ENCODE measurements around the gene SLC6A12. TPM values are rescaled to one million over a fixed set of nuclear protein-coding genes. Genes with fewer than 3 reads are reported as not detected.

SLC6A12 gene
- total RNA-seq = 3.4 TPM
- long read RNA-seq, partial matches to known transcripts = 1 of 3 reads
- long read RNA-seq, other reads (novel, unspliced or antisense) = 2 of 3 reads

- DNase-seq (ENCODE audit: low spot score) = no peak
Observed at GRCh38 chr12:214003-214741, at the start of gene SLC6A12. TSS of gene SLC6A12 (minus strand) at chr12:214157. CDS start at chr12:209986, 4,171 bp downstream.

- no peak for DNase-seq (ENCODE audit: low spot score)
Observed at GRCh38 chr12:263574-263973, 49.6 kb upstream of the SLC6A12 start.

- DNase-seq (ENCODE audit: low spot score) = no peak
Observed at GRCh38 chr12:262817-263216, 48.9 kb upstream of the SLC6A12 start, which contains the start of gene SLC6A13. TSS of gene SLC6A13 (minus strand) at chr12:262836. CDS start at chr12:260052, 2,784 bp downstream.

GRCh38 chr12:262113-262512, 48.2 kb upstream of the SLC6A12 start:
- DNase-seq (ENCODE audit: low spot score) = no peak

GRCh38 chr12:257521-258321, 43.8 kb upstream of the SLC6A12 start:
- peak; percentile 85 for DNase-seq (ENCODE audit: low spot score)

GRCh38 chr12:256958-257357, 43.0 kb upstream of the SLC6A12 start:
- DNase-seq (ENCODE audit: low spot score) = no peak

- no peak for DNase-seq (ENCODE audit: low spot score)
Observed at GRCh38 chr12:256225-256624, 42.3 kb upstream of the SLC6A12 start.

- DNase-seq (ENCODE audit: low spot score) = no peak
Observed at GRCh38 chr12:254912-255311, 41.0 kb upstream of the SLC6A12 start.

GRCh38 chr12:254039-254438, 40.1 kb upstream of the SLC6A12 start:
- DNase-seq (ENCODE audit: low spot score) = no peak

GRCh38 chr12:253116-253831, 39.3 kb upstream of the SLC6A12 start:
- DNase-seq (ENCODE audit: low spot score) = no peak

GRCh38 chr12:252636-253035, 38.7 kb upstream of the SLC6A12 start:
- DNase-seq (ENCODE audit: low spot score) = no peak

- DNase-seq (ENCODE audit: low spot score) = no peak
Observed at GRCh38 chr12:247271-247670, 33.3 kb upstream of the SLC6A12 start.

GRCh38 chr12:243381-243780, 29.4 kb upstream of the SLC6A12 start:
- DNase-seq (ENCODE audit: low spot score) = no peak

- peak; percentile 81 for DNase-seq (ENCODE audit: low spot score)
Observed at GRCh38 chr12:242496-242895, 28.5 kb upstream of the SLC6A12 start.

- no peak for DNase-seq (ENCODE audit: low spot score)
Observed at GRCh38 chr12:241266-241665, 27.3 kb upstream of the SLC6A12 start.

GRCh38 chr12:240566-240965, 26.6 kb upstream of the SLC6A12 start:
- no peak for DNase-seq (ENCODE audit: low spot score)

- peak; percentile 35 for DNase-seq (ENCODE audit: low spot score)
Observed at GRCh38 chr12:238736-239398, 24.9 kb upstream of the SLC6A12 start.

GRCh38 chr12:238116-238515, 24.2 kb upstream of the SLC6A12 start:
- DNase-seq (ENCODE audit: low spot score) = peak; percentile 55

- DNase-seq (ENCODE audit: low spot score) = peak; percentile 88
Observed at GRCh38 chr12:237026-237815, 23.3 kb upstream of the SLC6A12 start.

- DNase-seq (ENCODE audit: low spot score) = no peak
Observed at GRCh38 chr12:236445-236844, 22.5 kb upstream of the SLC6A12 start.

Measured in mesenteric fat pad (tissue), 1 donor.